Tibial nerve (tissue), 4 donors: ENCODE data around the gene ANO3. TPM values are rescaled to one million over a fixed set of nuclear protein-coding genes. Genes with fewer than 3 reads are reported as not detected.
A peak's percentile ranks its signal among the peaks of the same experiment; 100 is the strongest.

Experiments used
- DNase-seq, 2 donors: peaks; one replicate each; pipeline ENCODE4 v3.0.0-alpha.2; 2019; ENCODE audit warnings: low spot score in 2 of 2
- H3K27ac ChIP-seq, 4 donors: fragments of 200-600 bp; sonication (generic) in 3 of 4; one replicate each; pipeline ENCODE4 v1.5.1; 2017 to 2019; ENCODE audit warnings: mild to moderate bottlenecking in 1 of 4
- H3K27me3 ChIP-seq, 2 donors: fragments of 200-600 bp; sonication (generic) in 1 of 2; one replicate each; pipeline versions ENCODE4 v1.5.1 to v1.6.0; 2017 to 2019
- H3K36me3 ChIP-seq, 3 donors: fragments of 200-600 bp; sonication (generic); one replicate each; pipeline ENCODE4 v1.5.1; 2018 to 2019
- H3K4me1 ChIP-seq, 4 donors: fragments of 200-600 bp; sonication (generic) in 3 of 4; one replicate each; pipeline ENCODE4 v1.5.1; 2017 to 2019
- H3K4me3 ChIP-seq, 4 donors: fragments of 200-600 bp; sonication (generic) in 3 of 4; one replicate each; pipeline ENCODE4 v1.5.1; 2017 to 2019; ENCODE audit warnings: mild to moderate bottlenecking in 1 of 4, moderate library complexity in 1 of 4
- H3K9me3 ChIP-seq, 4 donors: fragments of 200-600 bp; sonication (generic) in 3 of 4; one replicate each; pipeline ENCODE4 v1.5.1; 2017 to 2019
- EP300 ChIP-seq, 2 donors: sonication (generic); formaldehyde crosslinking; IDR thresholded peaks; one replicate each; pipeline ENCODE4 v1.6.1; 2017; ENCODE audit warnings: antibody characterized with exemption in 2 of 2, mild to moderate bottlenecking in 1 of 2
- POLR2A ChIP-seq, 2 donors: fragments of 450-650 bp; IDR thresholded peaks; one replicate each; pipeline ENCODE4 v1.6.1; 2017; ENCODE audit warnings: antibody characterized with exemption in 2 of 2, mild to moderate bottlenecking in 2 of 2, moderate library complexity in 2 of 2
- WGBS, 2 donors: methylation state at CpG; one replicate each; pipeline ENCODE4 v1.1.5; 2018; 5-methylcytosine and 5-hydroxymethylcytosine counted together
- total RNA-seq, 4 donors: library from RNA; depleted of rRNA; stranded (reverse); fragments of >200 nt; gene quantifications; one replicate each; pipeline ENCODE4 v1.1.0, GENCODE V29; 2016
- TF ChIP-seq, protein P1 (sequence below), 5 experiments: fragments of 200-600 bp in 3 of 5; fragments of 450-650 bp in 2 of 5; sonication (generic) in 3 of 5; IDR thresholded peaks; one replicate each; pipeline ENCODE4 v1.5.1; 2016 to 2019; ENCODE audit warnings: antibody characterized with exemption in 5 of 5, mild to moderate bottlenecking in 3 of 5, moderate library complexity in 2 of 5

Gene ANO3
- total RNA-seq, 4 donors from 2014 or later, result 0.42 to 1.7 (median 0.74) TPM

DNA sequence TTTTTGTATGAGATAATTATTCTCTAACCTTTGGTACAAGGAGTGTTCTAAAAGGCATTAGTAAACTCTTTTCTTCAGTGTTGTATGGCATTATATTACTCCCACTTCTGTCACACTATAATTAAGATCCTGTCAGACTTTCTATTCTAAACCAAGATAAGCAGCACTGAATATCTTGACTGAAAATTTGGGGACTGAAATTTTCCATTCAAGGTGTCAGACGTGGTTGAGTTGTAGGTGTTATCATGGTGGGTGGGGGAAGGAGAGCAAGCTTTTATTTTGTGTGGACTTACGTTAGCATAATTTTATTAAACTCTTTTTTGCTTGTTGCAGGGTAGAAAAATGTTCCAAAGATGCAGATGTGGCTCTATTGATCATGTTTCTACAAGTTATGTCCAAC, 217.2 kb downstream of the ANO3 start:
- H3K27me3 ChIP-seq, result no peaks in the 10 kb centered on the region
- no peaks in the 10 kb centered on the region for H3K4me1 ChIP-seq
- H3K27ac ChIP-seq, result no peak overlapping the region
- WGBS, 2 donors, result 56 to 63% methylated on average over 2 of the region's 2 CpGs
- H3K4me3 ChIP-seq, result no peak overlapping the region
- no peaks in the 10 kb centered on the region for H3K36me3 ChIP-seq
- no peaks in the 10 kb centered on the region for H3K9me3 ChIP-seq
- DNase-seq, result no peak
- TF ChIP-seq EP300 (IDR thresholded peaks at IDR 0.05) (no peak), POLR2A (IDR thresholded peaks at IDR 0.05) (no peak)
- TF ChIP-seq, protein P1, sequence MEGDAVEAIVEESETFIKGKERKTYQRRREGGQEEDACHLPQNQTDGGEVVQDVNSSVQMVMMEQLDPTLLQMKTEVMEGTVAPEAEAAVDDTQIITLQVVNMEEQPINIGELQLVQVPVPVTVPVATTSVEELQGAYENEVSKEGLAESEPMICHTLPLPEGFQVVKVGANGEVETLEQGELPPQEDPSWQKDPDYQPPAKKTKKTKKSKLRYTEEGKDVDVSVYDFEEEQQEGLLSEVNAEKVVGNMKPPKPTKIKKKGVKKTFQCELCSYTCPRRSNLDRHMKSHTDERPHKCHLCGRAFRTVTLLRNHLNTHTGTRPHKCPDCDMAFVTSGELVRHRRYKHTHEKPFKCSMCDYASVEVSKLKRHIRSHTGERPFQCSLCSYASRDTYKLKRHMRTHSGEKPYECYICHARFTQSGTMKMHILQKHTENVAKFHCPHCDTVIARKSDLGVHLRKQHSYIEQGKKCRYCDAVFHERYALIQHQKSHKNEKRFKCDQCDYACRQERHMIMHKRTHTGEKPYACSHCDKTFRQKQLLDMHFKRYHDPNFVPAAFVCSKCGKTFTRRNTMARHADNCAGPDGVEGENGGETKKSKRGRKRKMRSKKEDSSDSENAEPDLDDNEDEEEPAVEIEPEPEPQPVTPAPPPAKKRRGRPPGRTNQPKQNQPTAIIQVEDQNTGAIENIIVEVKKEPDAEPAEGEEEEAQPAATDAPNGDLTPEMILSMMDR (IDR thresholded peaks at IDR 0.05), result no peak

DNA sequence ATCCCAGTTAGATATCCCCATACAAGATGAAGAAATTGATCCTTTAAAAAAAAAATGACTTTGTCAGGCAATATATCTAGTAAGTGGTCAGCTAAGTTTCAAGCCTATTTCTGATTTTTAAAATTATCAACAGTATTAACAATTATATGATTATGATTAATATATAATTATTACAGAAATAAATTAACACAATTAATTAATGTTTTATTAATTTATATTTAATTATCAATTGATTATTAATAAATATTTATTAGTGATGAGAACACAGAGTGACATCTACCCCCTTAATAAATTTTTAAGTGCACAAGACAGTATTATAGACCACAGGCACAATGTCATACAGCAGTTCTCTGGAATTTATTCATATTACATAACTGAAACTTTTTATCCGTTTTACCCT, 218.1 kb downstream of the ANO3 start:
- Histone ChIP-seq H3K4me3 (no peak overlapping the region), H3K27me3 (no peaks in the 10 kb centered on the region), H3K36me3 (no peaks in the 10 kb centered on the region), H3K4me1 (no peaks in the 10 kb centered on the region), H3K27ac (no peak overlapping the region), H3K9me3 (no peaks in the 10 kb centered on the region)
- WGBS, 2 donors, result 75 to 86% methylated on average over 1 of the region's 1 CpG
- TF ChIP-seq POLR2A (IDR thresholded peaks at IDR 0.05), result no peak
- TF ChIP-seq, protein P1 (IDR thresholded peaks at IDR 0.05), result no peak
- TF ChIP-seq EP300 (IDR thresholded peaks at IDR 0.05), result no peak
- no peak for DNase-seq

DNA sequence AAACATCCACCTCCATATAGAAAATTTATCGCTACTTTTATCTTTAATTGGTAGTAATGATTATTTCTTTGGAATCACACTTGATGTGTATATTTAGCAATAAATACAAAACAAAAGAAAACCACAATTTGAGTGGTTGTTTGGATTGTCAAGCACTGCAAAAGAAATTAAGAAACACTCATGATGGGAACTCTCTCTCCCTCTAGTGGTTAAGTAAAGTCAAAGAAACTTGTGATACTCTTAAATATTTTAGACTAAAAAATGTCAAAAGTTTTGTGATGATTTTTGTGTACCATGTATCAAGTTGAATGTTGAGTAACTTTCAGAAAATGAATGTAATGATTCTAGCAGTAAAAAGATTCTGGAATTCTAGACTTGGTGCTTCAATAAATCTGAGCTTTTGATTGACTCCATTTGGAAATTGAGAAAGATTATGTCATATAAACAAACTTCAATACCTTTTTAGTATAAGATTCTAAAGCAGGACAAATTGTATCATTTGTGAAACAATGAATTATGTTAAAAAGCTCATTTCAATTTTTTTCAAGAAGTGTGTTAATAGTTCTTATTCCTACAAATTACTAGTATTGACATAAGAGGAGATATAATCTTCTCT, 219.4 kb downstream of the ANO3 start:
- Histone ChIP-seq H3K4me1 (no peaks in the 10 kb centered on the region), H3K27me3 (no peaks in the 10 kb centered on the region), H3K4me3 (no peak overlapping the region), H3K36me3 (no peaks in the 10 kb centered on the region), H3K27ac (no peak overlapping the region), H3K9me3 (no peaks in the 10 kb centered on the region)
- 46 to 48% methylated on average over 1 of the region's 1 CpG for WGBS, 2 donors
- TF ChIP-seq, protein P1 (IDR thresholded peaks at IDR 0.05), result peak in 1 of 5 experiments; percentile 27
- TF ChIP-seq POLR2A (IDR thresholded peaks at IDR 0.05) (no peak), EP300 (IDR thresholded peaks at IDR 0.05) (no peak)
- DNase-seq, result no peak

DNA sequence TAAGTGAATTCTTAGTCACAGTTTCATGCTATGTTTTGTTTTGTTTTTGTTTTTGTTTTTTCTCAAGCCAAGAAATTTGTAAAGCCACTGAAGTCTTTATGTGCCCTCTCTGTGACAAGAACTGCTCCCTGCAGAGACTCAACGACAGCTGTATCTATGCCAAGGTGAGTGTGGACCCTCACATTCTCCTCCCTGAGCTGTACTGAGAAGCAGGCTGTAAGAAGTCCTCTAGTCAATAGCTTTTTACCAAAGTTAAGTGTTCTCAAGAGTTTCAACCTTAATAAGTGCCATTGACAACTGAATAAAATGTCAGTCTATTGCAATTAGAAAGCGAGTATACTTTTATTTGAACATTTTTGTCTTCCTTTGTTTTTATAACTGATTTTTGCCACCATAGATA, 221.3 kb downstream of the ANO3 start:
- H3K9me3 ChIP-seq, result no peaks in the 10 kb centered on the region

DNA sequence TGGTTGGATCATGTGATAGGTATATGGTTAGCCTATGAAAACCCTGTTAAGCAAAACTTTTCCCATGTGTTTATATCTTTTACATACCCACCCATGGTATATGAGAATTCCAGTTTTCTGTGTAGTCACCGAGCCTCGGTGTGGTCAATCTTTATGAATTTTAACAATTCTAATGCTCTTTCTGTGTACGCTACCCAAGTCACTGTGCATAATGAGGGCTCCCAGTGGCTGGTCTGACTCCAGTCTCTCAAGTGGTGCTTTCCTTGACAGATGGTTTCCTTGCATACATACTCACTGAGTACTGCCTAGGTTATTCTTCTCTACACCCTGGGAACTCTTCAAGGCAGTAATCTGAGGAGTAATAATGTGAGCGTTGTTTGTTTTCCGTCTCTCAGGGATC, 222.5 kb downstream of the ANO3 start:
- WGBS, 2 donors, result 85 to 88% methylated on average over 5 of the region's 5 CpGs
- DNase-seq, result no peak
- Histone ChIP-seq H3K4me1 (no peaks in the 10 kb centered on the region), H3K4me3 (no peak overlapping the region), H3K36me3 (no peaks in the 10 kb centered on the region), H3K27ac (no peak overlapping the region), H3K9me3 (no peaks in the 10 kb centered on the region), H3K27me3 (no peaks in the 10 kb centered on the region)
- no peak for TF ChIP-seq EP300 (IDR thresholded peaks at IDR 0.05)
- TF ChIP-seq, protein P1 (IDR thresholded peaks at IDR 0.05), result no peak

More for the DNA sequence above, 221.3 kb downstream of the ANO3 start:
- H3K4me3 ChIP-seq, result no peak overlapping the region
- WGBS, 2 donors, result 65 to 84% methylated on average over 2 of the region's 2 CpGs
- H3K36me3 ChIP-seq, result no peaks in the 10 kb centered on the region
- no peaks in the 10 kb centered on the region for H3K27me3 ChIP-seq
- DNase-seq, result no peak
- TF ChIP-seq EP300 (IDR thresholded peaks at IDR 0.05), result no peak
- no peak for TF ChIP-seq POLR2A (IDR thresholded peaks at IDR 0.05)
- TF ChIP-seq, protein P1 (IDR thresholded peaks at IDR 0.05), result no peak
- no peak overlapping the region for H3K27ac ChIP-seq
- no peaks in the 10 kb centered on the region for H3K4me1 ChIP-seq
